HG03432 (cell line): Measurements from ENCODE around the gene CYBC1.
"Not testable (repeated sequence)": the region's sequence is repeated elsewhere in the genome, so short reads cannot be mapped to it uniquely, and the experiment has no call there.

Source experiments
- ATAC-seq: cut with Tn5 transposase; IDR thresholded peaks from one replicate; pipeline ENCODE4 v1.9.1; 2021; ENCODE audit warnings: mild to moderate bottlenecking, moderate library complexity; ENCODE audit not compliant: unreplicated experiment

The CYBC1 gene

GRCh38 chr17:82435601-82436583 lies 14.7 kb downstream of the CYBC1 start:
- no peak for ATAC-seq

- no peak for ATAC-seq
Observed at GRCh38 chr17:82435103-82435502, 15.4 kb downstream of the CYBC1 start.

GRCh38 chr17:82434216-82434565 lies 16.4 kb downstream of the CYBC1 start:
- ATAC-seq: no peak

- no peak for ATAC-seq
Observed at GRCh38 chr17:82433560-82434215, 16.9 kb downstream of the CYBC1 start.

- no peak for ATAC-seq
Observed at GRCh38 chr17:82432017-82432416, 18.5 kb downstream of the CYBC1 start.

- no peak for ATAC-seq
Observed at GRCh38 chr17:82429824-82430223, 20.7 kb downstream of the CYBC1 start.

- no peak for ATAC-seq
Observed at GRCh38 chr17:82428546-82428945, 22.0 kb downstream of the CYBC1 start.

- no peak for ATAC-seq
Observed at GRCh38 chr17:82424863-82425159, 25.7 kb downstream of the CYBC1 start.

- ATAC-seq: no peak
Observed at GRCh38 chr17:82424001-82424862, 26.3 kb downstream of the CYBC1 start.

- ATAC-seq: no peak
Observed at GRCh38 chr17:82419540-82419939, 31.0 kb downstream of the CYBC1 start.

- ATAC-seq: peak; percentile 86
Observed at GRCh38 chr17:82418001-82418986, 32.3 kb downstream of the CYBC1 start, which contains the start of the genes HEXD and OGFOD3. TSS of gene HEXD (plus strand) at chr17:82418347. CDS start at chr17:82419800, 1,453 bp downstream. TSS of gene OGFOD3 (minus strand) at chr17:82418586. CDS start at chr17:82418485, 101 bp downstream.

GRCh38 chr17:82416771-82417170 lies 33.8 kb downstream of the CYBC1 start:
- ATAC-seq: no peak

GRCh38 chr17:82416264-82416663 lies 34.3 kb downstream of the CYBC1 start:
- no peak for ATAC-seq

- no peak for ATAC-seq
Observed at GRCh38 chr17:82415786-82416185, 34.8 kb downstream of the CYBC1 start.

- ATAC-seq: no peak
Observed at GRCh38 chr17:82415336-82415735, 35.2 kb downstream of the CYBC1 start.

GRCh38 chr17:82414548-82415281 lies 35.8 kb downstream of the CYBC1 start:
- no peak for ATAC-seq

GRCh38 chr17:82412535-82413520 lies 37.7 kb downstream of the CYBC1 start:
- no peak for ATAC-seq

GRCh38 chr17:82412081-82412480 lies 38.5 kb downstream of the CYBC1 start:
- not testable (repeated sequence) for ATAC-seq
